Measurements from ENCODE around the gene RCCD1.
"Not testable (repeated sequence)": the region's sequence is repeated elsewhere in the genome, so short reads cannot be mapped to it uniquely, and the experiment has no call there.

The RCCD1 gene

DNA sequence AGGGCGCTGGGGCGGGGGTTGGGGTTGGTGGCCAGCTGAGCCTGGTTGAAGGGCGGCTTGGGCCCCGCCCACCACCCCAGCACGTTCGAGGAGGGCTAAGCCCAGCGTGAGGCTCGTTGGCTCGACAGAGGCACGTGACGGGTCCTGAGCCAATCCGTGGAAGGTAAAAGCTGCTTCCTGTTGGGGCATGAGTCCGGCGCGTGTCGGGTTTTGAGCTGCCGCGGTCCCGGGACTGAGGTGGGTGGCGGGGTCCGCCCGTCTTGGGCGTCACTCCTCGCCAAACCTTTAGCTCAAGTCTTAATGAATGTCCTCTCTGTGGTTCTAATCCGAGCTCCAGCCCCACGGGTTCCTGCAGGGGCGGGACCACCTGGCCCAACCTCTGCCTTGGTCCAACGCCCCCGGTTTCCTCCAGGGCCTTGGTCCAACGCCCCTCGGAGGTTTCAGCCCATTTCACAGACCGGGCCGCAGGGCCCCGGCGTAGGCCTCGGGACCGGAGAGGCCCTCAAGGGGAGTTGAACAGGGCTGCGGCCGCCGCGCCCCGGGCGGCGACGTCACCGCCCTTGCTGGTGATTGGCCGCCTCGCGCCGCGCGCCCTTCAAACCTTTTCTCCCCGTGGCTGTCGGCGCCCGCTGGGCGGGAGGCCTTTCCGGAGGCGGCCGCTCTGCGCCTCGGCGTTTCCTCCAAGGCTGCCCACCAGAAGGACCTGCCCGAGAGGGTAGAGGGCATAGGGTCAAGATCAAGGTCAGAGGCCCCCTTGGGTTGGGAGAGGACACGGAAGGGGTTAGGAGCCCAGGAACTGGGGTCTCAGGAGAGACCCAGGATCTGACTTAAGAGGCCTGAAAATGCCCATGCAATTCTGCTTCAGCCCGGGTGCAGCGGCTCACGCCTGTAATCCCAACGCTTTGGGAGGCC lies at the start of gene RCCD1:
Gene RCCD1 (plus strand): TSS at position 173 of the 912 bp plus-strand sequence. CDS start 1,851 bp downstream, outside the sequence.
- in situ Hi-C loops (cut with MboI; ENCODE audit: low sequenced_read_pairs): no loop called here

- in situ Hi-C loops (cut with MboI; ENCODE audit: low sequenced_read_pairs): no loop called here
These were observed 49.1 kb upstream of the RCCD1 start for GRCh38 chr15:90905306-90906180.

GRCh38 chr15:90906181-90906849 lies 48.4 kb upstream of the RCCD1 start:
- in situ Hi-C loops (cut with MboI; ENCODE audit: low sequenced_read_pairs): no loop called here

- in situ Hi-C loops (cut with MboI; ENCODE audit: low sequenced_read_pairs): no loop called here
These were observed 47.5 kb upstream of the RCCD1 start for GRCh38 chr15:90907051-90907660.

DNA sequence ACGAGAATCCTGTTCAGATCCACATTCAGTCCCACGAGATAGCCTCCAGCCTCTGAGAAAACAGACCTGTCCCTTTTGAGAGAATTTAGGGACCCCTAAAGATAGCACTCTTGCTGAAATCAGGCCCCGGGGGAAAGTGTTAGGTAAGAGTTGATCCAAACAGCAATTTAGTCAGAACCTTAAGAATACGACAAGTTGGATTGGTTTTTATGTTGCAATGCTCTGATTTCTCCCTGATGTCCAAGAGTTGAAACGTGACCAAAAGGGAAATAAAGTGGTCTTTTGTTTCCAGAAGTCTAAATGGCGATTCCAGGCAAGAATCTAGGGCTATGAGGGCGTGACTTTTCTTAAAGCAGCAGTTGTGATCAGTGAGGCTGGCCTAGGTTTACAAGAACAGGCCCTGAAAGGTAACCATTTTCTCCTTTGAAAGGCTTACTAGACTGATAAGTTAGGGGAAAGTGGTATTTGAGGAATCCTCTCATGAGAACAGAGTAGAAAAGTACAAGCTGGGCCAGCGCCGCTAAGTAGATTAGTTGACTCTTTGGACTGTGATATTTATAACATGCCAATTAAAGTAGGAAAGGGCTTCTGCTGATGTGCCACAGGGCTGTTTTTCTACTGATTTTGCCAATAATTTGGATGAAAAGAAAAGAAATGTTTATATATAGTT lies 46.7 kb upstream of the RCCD1 start:
- in situ Hi-C loops (cut with MboI; ENCODE audit: low sequenced_read_pairs): no loop called here

DNA sequence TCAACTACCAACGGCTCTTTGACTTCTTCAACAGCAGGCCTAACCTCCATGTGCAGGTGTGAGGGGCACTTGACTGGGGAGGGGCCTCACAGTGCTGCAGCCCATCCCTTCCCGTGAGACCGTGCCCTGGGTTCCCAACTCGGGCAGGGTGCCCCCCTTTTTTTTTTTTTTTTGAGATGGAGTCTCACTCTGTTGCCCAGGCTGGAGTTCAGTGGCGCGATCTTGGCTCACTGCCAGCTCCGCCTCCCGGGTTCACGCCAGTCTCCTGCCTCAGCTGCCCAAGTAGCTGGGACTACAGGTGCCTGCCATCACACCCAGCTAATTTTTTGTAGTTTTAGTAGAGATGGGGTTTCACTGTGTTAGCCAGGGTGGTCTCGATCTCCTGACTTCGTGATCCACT lies 45.2 kb upstream of the RCCD1 start:
- in situ Hi-C loops (cut with MboI; ENCODE audit: low sequenced_read_pairs): not testable (repeated sequence)

DNA sequence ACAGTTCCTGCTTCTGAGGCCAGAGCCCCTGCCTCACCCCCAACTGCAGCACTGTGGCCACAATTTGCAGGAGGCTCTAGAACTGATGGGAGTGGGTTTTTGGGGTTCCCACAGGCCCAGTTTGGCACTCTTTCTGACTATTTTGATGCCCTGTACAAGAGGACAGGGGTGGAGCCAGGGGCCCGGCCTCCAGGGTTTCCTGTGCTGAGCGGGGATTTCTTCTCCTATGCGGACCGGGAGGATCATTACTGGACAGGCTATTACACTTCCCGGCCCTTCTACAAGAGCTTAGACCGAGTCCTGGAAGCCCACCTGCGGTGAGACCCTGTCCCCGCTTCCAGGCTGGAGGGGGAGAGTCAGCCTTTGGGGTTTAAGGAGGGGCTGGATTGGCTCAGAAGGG lies 44.7 kb upstream of the RCCD1 start:
- in situ Hi-C loops (cut with MboI; ENCODE audit: low sequenced_read_pairs): no loop called here

GRCh38 chr15:90910441-90911301 lies 44.0 kb upstream of the RCCD1 start:
- in situ Hi-C loops (cut with MboI; ENCODE audit: low sequenced_read_pairs): no loop called here

DNA sequence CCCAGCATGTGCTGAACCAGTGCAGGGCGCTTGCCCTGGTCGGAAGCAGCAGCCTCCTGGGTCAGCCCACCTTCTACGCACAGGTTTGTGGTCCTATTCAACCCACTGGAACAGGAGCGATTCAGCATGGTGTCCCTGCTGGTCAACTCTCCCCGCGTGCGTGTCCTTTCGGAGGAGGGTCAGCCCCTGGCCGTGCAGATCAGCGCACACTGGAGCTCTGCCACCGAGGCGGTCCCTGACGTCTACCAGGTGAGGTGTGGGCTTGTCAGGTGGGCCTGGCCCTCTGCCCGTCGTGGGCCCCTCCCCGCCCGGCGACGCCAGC lies 43.4 kb upstream of the RCCD1 start:
- in situ Hi-C loops (cut with MboI; ENCODE audit: low sequenced_read_pairs): no loop called here

DNA sequence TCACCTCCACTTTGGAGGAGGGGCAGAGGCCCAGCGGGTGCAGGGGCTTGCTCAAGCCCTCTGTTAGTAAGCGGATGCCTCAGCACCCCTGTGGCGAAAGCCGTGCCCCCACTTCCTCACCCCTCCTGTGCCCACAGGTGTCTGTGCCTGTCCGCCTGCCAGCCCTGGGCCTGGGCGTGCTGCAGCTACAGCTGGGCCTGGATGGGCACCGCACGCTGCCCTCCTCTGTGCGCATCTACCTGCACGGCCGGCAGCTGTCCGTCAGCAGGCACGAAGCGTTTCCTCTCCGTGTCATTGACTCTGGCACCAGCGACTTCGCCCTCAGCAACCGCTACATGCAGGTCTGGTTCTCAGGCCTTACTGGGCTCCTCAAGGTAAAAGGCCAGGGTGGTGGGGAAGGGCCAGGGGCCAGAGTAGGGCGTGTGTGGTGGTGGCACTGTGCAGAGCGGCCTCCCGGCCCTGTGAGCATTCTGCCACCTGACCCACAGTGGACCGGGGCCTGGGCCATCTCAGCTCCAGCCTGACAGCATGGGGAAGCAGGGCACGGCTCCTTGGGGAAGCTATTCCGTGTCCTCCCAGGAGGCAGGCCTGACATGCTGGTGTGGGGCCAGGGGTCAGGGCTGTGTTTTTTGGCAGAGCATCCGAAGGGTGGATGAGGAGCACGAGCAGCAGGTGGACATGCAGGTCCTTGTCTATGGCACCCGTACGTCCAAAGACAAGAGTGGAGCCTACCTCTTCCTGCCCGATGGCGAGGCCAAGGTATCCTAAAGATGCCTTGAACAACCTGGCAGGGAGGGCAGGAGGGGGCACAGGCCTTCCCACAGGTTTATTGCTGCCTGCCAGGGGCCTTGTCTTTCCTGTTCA lies 42.5 kb upstream of the RCCD1 start:
- in situ Hi-C loops (cut with MboI; ENCODE audit: low sequenced_read_pairs): no loop called here

DNA sequence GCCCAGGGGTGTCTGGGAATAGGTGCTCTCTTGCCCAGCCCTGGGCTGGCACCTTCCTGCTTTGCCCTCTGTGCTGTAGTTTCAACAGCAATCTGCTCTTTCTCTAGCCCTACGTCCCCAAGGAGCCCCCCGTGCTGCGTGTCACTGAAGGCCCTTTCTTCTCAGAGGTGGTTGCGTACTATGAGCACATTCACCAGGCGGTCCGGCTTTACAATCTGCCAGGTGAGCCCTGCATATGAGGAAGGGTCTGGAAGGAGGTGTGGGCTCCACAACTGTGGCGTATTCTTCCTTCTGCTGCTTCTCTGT lies 42.0 kb upstream of the RCCD1 start:
- in situ Hi-C loops (cut with MboI; ENCODE audit: low sequenced_read_pairs): no loop called here

DNA sequence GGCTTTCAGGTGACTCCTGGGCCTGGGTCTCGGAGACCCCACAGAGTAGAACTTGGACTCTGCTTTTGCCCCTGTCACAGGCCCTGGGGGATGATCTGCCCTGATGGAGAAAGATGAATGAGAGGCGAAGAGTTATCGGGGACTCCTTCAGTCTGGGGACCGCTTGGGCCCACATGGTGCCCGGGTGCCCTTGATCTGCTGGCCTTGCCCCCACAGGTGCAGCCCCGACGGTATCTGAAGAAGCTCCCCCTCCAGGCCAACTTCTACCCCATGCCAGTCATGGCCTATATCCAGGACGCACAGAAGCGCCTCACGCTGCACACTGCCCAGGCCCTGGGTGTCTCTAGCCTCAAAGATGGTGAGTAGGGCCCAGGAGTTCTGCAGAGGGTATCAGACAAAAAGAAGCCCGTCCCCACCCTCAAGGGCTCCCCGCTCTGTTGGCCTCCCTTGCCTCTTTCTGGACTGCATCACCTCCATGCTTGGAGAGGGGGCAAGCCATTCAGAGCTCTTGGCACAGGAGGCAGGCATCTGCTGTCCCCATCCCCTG lies 41.2 kb upstream of the RCCD1 start:
- in situ Hi-C loops (cut with MboI; ENCODE audit: low sequenced_read_pairs): no loop called here

DNA sequence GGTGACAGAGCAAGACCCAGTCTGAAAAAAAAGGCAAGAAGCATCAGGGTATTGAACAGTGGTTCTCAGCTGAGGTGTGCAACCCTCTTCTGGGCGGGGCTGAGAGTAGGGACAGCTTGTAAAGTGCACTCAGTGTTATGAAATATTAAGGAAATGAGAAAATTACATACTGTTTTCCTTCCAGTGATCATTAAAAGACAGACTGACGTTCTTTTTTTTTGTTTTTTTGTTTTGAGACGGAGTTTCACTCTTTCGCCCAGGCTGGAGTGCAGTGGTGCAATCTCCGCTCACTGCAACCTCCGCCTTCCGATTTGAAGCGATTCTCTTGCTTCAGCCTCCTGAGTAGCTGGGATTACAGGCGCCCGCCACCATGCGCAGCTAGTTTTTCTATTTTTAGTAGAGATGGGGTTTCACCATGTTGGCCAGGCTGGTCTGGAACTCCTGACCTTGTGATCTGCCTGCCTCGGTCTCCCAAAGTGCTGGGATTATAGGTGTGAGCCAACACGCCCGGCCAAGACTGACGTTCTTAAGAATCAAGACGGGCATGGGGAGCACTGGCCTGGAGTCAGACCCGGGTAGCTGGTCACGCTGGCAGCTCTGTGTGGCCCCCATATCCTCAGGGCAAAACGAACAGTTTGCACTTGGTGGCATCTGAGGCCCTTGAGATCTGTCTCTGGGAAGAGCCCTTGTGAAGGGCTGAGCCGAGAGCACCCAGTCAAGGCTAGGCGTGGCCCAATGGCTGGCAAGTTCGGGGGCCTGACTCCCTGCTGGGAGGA lies 40.2 kb upstream of the RCCD1 start:
- in situ Hi-C loops (cut with MboI; ENCODE audit: low sequenced_read_pairs): no loop called here

DNA sequence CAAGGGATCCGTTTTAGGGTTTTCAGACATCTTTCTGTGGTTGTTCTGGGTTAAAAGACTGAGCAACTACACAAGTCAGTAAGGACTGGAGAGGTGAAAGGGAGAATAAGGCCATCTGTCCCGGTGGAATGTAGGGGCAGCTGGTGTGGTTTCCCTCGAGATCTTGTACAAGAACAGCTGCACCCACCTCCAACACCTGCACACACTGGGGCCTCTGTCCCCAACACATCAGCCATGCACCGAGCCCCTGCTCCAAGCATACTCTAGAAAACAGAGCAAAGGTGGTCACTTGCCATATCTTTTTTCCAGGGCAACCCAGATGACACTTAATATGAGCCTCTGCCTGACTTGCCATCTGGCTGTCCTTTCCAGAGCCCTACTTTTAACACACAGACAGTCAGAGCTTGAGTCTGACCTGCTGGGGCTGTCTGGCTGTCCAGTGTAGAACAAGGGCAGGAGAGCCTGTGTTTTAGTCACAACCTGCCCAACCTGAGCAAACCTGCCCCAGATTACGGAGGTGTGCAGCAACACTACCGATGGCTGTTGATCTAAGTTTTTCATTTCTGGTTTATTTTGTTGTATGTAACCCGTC lies 39.4 kb upstream of the RCCD1 start:
- in situ Hi-C loops (cut with MboI; ENCODE audit: low sequenced_read_pairs): no loop called here

- in situ Hi-C loops (cut with MboI; ENCODE audit: low sequenced_read_pairs): no loop called here
These were observed 38.8 kb upstream of the RCCD1 start for GRCh38 chr15:90915808-90916440.

DNA sequence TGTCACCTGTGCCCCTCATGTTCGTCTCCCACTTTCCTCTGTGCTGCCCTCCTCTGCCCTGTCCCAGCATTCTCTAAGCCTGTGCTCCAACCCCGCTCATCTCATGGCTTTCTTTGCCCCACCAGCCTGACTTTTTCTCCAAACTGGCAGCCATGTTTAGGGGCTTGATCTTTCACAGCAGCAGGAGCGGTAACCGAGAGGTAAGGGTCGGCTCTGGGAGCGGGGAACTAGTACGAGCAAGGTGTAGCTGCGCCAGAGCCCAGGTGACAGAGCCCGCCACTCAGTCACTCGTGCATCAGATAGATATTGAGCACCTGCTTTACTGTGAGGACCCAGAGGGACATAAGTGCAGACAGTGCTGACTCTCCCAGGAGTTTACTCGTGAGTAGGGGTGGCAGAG lies 38.2 kb upstream of the RCCD1 start:
- in situ Hi-C loops (cut with MboI; ENCODE audit: low sequenced_read_pairs): no loop called here

DNA sequence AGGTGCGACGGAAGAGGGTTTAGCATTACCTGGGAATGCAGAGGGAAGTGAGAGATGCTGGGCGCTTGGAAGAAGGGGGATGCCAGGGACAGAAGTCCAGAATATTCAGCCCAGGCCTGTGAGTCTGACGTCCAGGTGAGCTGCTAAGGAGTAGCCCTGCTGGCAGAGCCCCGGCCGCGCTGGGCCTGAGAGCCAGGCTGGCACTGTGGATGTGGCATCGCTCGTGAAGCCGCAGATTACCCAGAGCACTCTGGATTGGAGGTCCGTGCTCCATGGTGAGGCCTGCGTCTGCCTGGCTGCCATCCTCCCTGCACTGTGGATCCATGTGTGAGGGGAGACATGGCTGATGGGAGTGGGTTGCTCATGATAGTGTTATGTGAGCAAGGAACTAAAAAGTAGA lies 37.1 kb upstream of the RCCD1 start:
- in situ Hi-C loops (cut with MboI; ENCODE audit: low sequenced_read_pairs): no loop called here

Data from hTERT RPE-1 (cell line).